Ascending aorta (tissue), 2 donors: ENCODE data around the gene CFAP141. TPM values are rescaled to one million over a fixed set of nuclear protein-coding genes. Genes with fewer than 3 reads are reported as not detected.
"Not testable (repeated sequence)": the region's sequence is repeated elsewhere in the genome, so short reads cannot be mapped to it uniquely, and the experiment has no call there.

ENCODE experiments used
- DNase-seq, 2 donors: peaks; one replicate each; pipeline ENCODE4 v3.0.0-alpha.2; 2019; ENCODE audit warnings: low spot score in 2 of 2
- H3K27ac ChIP-seq, 2 donors: fragments of 200-600 bp; sonication (generic); one replicate each; pipeline ENCODE4 v1.5.1; 2016 to 2017; ENCODE audit warnings: mild to moderate bottlenecking in 1 of 2
- H3K27me3 ChIP-seq: fragments of 200-600 bp; sonication (generic); one replicate; pipeline ENCODE4 v1.5.1; 2017
- H3K36me3 ChIP-seq, 2 donors: fragments of 200-600 bp; sonication (generic); one replicate each; pipeline ENCODE4 v1.5.1; 2016
- H3K4me1 ChIP-seq, 2 donors: fragments of 200-600 bp; sonication (generic); one replicate each; pipeline ENCODE4 v1.5.1; 2016 to 2017; ENCODE audit warnings: mild to moderate bottlenecking in 1 of 2
- H3K4me3 ChIP-seq, 2 donors: fragments of 200-600 bp; sonication (generic); one replicate each; pipeline ENCODE4 v1.5.1; 2016 to 2017; ENCODE audit warnings: mild to moderate bottlenecking in 1 of 2
- H3K9me3 ChIP-seq, 2 donors: fragments of 200-600 bp; sonication (generic); one replicate each; pipeline ENCODE4 v1.5.1; 2016
- CTCF ChIP-seq, 3 experiments: fragments of 200-600 bp in 2 of 3; fragments of 450-650 bp in 1 of 3; sonication (generic) in 2 of 3; IDR thresholded peaks; one replicate each; pipeline ENCODE4 v1.5.1; 2016 to 2019; ENCODE audit warnings: antibody characterized with exemption in 3 of 3, mild to moderate bottlenecking in 1 of 3, moderate library complexity in 1 of 3
- intact Hi-C: fragments of 100-400 bp; cut with DNase I; formaldehyde crosslinking; loops from one replicate; pipeline ENCODE4 v1.15.1; 2023
- total RNA-seq: library from RNA; depleted of rRNA; stranded (reverse); fragments of >200 nt; gene quantifications from one replicate; pipeline ENCODE4 v1.1.0, GENCODE V29; 2016

The CFAP141 gene
- total RNA-seq, 1 donor from 2014 or later, result not detected

GRCh38 chr1:154237880-154238506 is 31.9 kb upstream of the CFAP141 start:
- H3K36me3 ChIP-seq, result peaks cover 78 to 88% of the 10 kb centered on the region in 2 donors
- H3K4me3 ChIP-seq, result no peak overlapping the region
- H3K4me1 ChIP-seq, result no peaks in the 10 kb centered on the region
- H3K27ac ChIP-seq, result no peak overlapping the region
- DNase-seq, result no peak
- no peaks in the 10 kb centered on the region for H3K27me3 ChIP-seq
- intact Hi-C loops, result no loop called here
- H3K9me3 ChIP-seq, result no peaks in the 10 kb centered on the region
- no peak for TF ChIP-seq CTCF (IDR thresholded peaks at IDR 0.05)

GRCh38 chr1:154237435-154237834 is 31.3 kb upstream of the CFAP141 start:
- no peak for DNase-seq
- intact Hi-C loops, result no loop called here
- Histone ChIP-seq H3K4me3 (no peak overlapping the region), H3K4me1 (no peaks in the 10 kb centered on the region), H3K9me3 (no peaks in the 10 kb centered on the region), H3K27me3 (no peaks in the 10 kb centered on the region), H3K36me3 (peaks cover 77 to 88% of the 10 kb centered on the region in 2 donors), H3K27ac (no peak overlapping the region)
- no peak for TF ChIP-seq CTCF (IDR thresholded peaks at IDR 0.05)

GRCh38 chr1:154236855-154237254 is 30.7 kb upstream of the CFAP141 start:
- Histone ChIP-seq H3K4me1 (no peaks in the 10 kb centered on the region), H3K27ac (no peak overlapping the region), H3K36me3 (peaks cover 77 to 88% of the 10 kb centered on the region in 2 donors), H3K4me3 (no peak overlapping the region), H3K27me3 (no peaks in the 10 kb centered on the region), H3K9me3 (no peaks in the 10 kb centered on the region)
- no peak for DNase-seq
- intact Hi-C loops, result no loop called here
- no peak for TF ChIP-seq CTCF (IDR thresholded peaks at IDR 0.05)

- DNase-seq, H3K4me1 ChIP-seq, H3K4me3 ChIP-seq, H3K27me3 ChIP-seq, H3K27ac ChIP-seq, H3K9me3 ChIP-seq, intact Hi-C loops: not testable (repeated sequence)
- peaks cover 91 to 98% of the 10 kb centered on the region in 2 donors for H3K36me3 ChIP-seq
These were observed 27.0 kb upstream of the CFAP141 start for GRCh38 chr1:154233127-154233526.

- H3K4me3 ChIP-seq, H3K27me3 ChIP-seq, H3K27ac ChIP-seq, DNase-seq, H3K9me3 ChIP-seq, H3K4me1 ChIP-seq, intact Hi-C loops: not testable (repeated sequence)
- H3K36me3 ChIP-seq, result peaks cover 82 to 95% of the 10 kb centered on the region in 2 donors
These were observed 25.0 kb upstream of the CFAP141 start for GRCh38 chr1:154231112-154231511.

GRCh38 chr1:154225370-154225769 is 19.2 kb upstream of the CFAP141 start:
- TF ChIP-seq CTCF (IDR thresholded peaks at IDR 0.05), result no peak
- H3K27me3 ChIP-seq, result no peaks in the 10 kb centered on the region
- peaks cover 36 to 40% of the 10 kb centered on the region in 2 donors for H3K36me3 ChIP-seq
- no peak overlapping the region for H3K27ac ChIP-seq
- no peak for DNase-seq
- no peaks in the 10 kb centered on the region for H3K9me3 ChIP-seq
- H3K4me1 ChIP-seq, result peaks cover 5 to 16% of the 10 kb centered on the region in 2 donors
- intact Hi-C loops, result no loop called here
- H3K4me3 ChIP-seq, result no peak overlapping the region

GRCh38 chr1:154223621-154224020 is 17.5 kb upstream of the CFAP141 start:
- Histone ChIP-seq H3K4me1 (peaks cover 16 to 25% of the 10 kb centered on the region in 2 donors), H3K4me3 (no peak overlapping the region), H3K27ac (no peak overlapping the region), H3K9me3 (no peaks in the 10 kb centered on the region), H3K27me3 (no peaks in the 10 kb centered on the region), H3K36me3 (peaks cover 23 to 29% of the 10 kb centered on the region in 2 donors)
- DNase-seq, result no peak
- no peak for TF ChIP-seq CTCF (IDR thresholded peaks at IDR 0.05)
- intact Hi-C loops, result no loop called here
